Mesodermal cell (in vitro differentiated cells): ENCODE data around the gene GASK1B.

Source experiments
- H3K27ac ChIP-seq: 2 replicates; pipeline ENCODE4 v1.7.0; 2013; ENCODE audit warnings: mild to moderate bottlenecking, low read depth, low read length, moderate library complexity; ENCODE audit not compliant: severe bottlenecking
- H3K36me3 ChIP-seq: 2 replicates; pipeline ENCODE4 v1.7.1; 2013; ENCODE audit warnings: mild to moderate bottlenecking, low read length, moderate library complexity; ENCODE audit not compliant: control insufficient read depth, insufficient read depth
- H3K4me1 ChIP-seq: one replicate; pipeline ENCODE4 v1.7.1; 2013; ENCODE audit warnings: mild to moderate bottlenecking, low read length; ENCODE audit not compliant: insufficient read depth, control insufficient read depth, poor library complexity, severe bottlenecking
- H3K4me3 ChIP-seq: 2 replicates; pipeline ENCODE4 v1.7.0; 2013; ENCODE audit warnings: low read length, control low read depth, mild to moderate bottlenecking; ENCODE audit not compliant: insufficient read depth, poor library complexity, severe bottlenecking; ENCODE audit errors: extremely low read depth
- H3K9me3 ChIP-seq: 2 replicates; pipeline ENCODE4 v1.7.1; 2013; ENCODE audit warnings: mild to moderate bottlenecking, low read length, moderate library complexity; ENCODE audit not compliant: control insufficient read depth
- WGBS, 2 experiments: methylation state at CpG; one replicate each; pipeline ENCODE4 v1.1.5; 2013; ENCODE audit warnings: missing lambda C conversion rate in 2 of 2; ENCODE audit not compliant: insufficient coverage in 2 of 2; 5-methylcytosine and 5-hydroxymethylcytosine counted together

Gene GASK1B

DNA sequence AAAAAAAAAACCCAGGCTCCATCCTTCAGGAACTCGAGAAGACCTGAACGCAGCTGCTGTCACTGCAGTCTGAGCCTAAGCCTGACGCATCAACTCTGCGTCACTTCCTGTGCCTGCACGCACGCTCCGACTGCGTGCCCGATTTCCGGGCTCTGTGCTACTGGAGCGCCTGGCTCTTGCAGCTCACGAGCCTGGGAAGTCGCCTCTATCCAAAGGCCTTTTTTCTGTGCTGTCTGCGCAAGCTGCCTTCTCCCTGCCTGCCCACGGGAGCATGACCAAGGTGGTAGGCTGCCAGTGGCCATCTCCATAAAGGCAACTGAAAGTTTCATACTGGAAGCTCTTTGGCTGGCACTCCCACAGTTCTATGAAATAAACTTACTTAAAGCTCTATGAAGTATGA, 9.9 kb upstream of the GASK1B start:
- Histone ChIP-seq H3K9me3 (no peaks in the 10 kb centered on the region), H3K36me3 (no peaks in the 10 kb centered on the region), H3K4me1 (no peaks in the 10 kb centered on the region), H3K27ac (no peak overlapping the region), H3K4me3 (no peak overlapping the region)
- 93 to 98% methylated on average over 5 to 15 of the region's 15 CpGs for WGBS, 2 experiments

DNA sequence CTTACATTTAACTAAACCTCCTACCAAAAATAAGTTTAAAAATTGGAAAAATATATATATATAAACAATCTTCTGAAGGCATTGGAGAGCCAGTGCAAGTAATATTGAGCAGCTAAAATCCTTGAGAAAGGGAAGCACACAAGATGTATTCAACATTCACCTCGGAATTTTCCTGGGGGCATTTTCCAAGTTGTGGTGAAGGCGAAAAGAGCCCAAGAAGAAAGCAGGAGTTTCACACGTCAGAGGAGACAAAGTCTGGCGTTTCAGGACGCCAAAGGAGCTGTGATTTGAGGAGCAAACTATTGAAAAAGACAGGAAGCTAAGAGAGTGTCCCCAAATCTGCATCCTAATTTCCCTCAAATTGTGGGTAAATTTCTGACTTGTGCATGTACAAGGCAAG, 9.1 kb upstream of the GASK1B start:
- no peaks in the 10 kb centered on the region for H3K36me3 ChIP-seq
- WGBS, 2 experiments = 82% methylated on average over 5 of the region's 5 CpGs
- no peak overlapping the region for H3K4me3 ChIP-seq
- no peaks in the 10 kb centered on the region for H3K9me3 ChIP-seq
- H3K4me1 ChIP-seq = no peaks in the 10 kb centered on the region
- peak overlapping the region; percentile 25 for H3K27ac ChIP-seq

DNA sequence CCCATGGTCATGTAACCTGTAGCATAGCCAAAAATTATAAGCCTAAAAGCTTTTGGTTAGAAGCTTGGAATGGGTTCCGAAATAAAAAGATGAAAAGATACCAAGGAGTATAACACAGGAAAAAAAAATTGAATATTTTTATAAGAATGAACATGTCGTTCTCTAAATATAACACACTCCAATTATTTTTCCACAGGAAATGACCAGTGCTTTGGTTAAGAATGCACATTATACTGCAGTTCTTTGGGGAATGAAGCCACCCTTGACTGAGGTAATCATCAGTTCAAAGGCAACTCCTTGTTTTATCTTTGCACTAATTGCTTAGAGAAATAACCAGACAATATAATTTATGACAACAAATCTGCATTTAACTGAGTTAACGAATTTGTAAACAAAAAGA, 6.6 kb upstream of the GASK1B start:
- Histone ChIP-seq H3K9me3 (no peaks in the 10 kb centered on the region), H3K36me3 (no peaks in the 10 kb centered on the region), H3K4me1 (peaks cover 10% of the 10 kb centered on the region), H3K27ac (no peak overlapping the region), H3K4me3 (no peak overlapping the region)
- WGBS, 2 experiments = no CpG with 5 or more reads among the region's 3 CpGs

DNA sequence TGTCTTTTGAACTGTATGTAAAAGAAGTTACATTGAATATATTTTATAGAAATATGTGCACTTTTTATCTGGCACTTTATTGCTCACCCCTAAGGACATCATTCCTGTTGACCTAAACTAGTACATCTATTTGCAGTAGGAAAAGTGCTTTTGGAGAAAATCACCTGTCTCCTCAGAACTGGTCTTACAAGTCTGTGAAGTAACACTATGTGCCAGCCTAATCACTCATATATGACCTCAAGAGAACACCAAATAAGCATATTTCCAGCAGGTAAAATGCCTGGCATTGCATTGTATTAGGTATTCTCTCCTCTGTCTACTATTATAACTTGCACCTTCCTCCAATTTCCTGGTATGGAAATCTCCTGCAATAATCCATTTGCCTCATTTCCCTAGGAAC, 4.0 kb upstream of the GASK1B start:
- no peaks in the 10 kb centered on the region for H3K9me3 ChIP-seq
- no peak overlapping the region for H3K4me3 ChIP-seq
- no peaks in the 10 kb centered on the region for H3K36me3 ChIP-seq
- peaks cover 21% of the 10 kb centered on the region for H3K4me1 ChIP-seq
- H3K27ac ChIP-seq = no peak overlapping the region

DNA sequence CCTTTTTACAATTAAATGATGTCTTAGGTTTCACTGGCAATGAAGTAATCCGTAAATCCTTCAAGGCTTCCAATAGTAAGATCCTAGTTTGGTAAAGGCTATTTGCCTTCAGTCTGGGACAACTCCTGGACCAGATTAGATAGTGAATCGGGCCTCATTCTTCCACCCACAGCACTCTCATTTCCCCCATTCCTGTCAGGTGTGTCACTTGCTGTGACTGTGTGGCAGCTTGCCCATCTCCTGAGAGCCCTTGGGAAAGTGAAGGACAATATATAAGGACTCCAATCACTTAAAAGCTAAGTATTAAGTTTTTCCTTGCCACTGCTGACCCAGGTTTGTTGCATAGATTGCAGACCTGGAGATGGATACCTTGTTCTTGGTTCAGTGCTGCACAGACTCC, 3.3 kb upstream of the GASK1B start:
- peaks cover 21% of the 10 kb centered on the region for H3K4me1 ChIP-seq
- no peak overlapping the region for H3K27ac ChIP-seq
- no peak overlapping the region for H3K4me3 ChIP-seq
- no peaks in the 10 kb centered on the region for H3K9me3 ChIP-seq
- no CpG with 5 or more reads among the region's 2 CpGs for WGBS, 2 experiments
- H3K36me3 ChIP-seq = peaks cover 3% of the 10 kb centered on the region

DNA sequence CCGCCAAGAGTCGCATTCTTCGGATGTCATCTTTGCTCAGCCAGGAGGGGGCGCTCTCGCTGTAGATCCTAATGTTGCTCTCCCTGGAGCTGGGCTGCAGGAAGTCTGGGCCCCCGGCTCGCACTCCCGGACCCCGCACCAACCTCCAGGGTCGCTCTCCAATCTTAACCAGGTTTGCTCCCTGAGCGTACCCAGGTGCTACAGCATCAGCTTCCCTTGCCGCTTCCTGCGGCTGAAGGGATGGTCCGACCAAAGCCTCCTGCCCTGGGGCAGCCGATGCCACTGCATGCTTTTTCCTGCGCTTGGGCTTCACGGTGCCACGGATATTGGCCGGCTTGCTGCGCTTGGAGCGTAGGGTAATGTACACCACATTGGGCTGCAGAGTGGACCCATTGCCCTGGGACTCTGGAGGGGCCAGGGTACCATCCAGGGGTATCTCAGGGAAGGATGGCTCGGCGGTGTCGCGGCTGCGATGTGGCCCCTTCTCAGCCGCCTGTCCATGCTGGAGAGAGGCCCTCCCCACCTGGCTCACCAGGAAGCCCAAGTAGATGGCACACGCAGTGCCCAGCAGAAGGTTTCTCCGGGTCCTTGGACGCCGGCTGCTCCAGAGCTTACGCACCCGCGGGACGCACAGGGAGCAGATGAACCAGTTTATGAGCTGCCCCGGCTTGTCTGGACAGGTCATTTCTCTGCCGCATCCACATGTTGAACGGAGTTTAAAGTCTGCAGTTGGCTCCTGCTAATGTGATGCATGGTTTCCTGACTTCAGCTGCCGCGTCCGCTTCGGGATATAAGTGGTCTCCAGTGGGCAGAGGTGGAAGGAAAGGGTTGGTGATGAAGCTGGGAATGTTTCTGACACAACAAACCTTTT, 1.9 kb downstream of the GASK1B start:
- 95 to 96% methylated on average over 38 of the region's 42 CpGs for WGBS, 2 experiments
- Histone ChIP-seq H3K4me3 (peak overlapping the region; percentile 51), H3K27ac (no peak overlapping the region), H3K36me3 (peaks cover 40% of the 10 kb centered on the region), H3K9me3 (no peaks in the 10 kb centered on the region), H3K4me1 (peaks cover 23% of the 10 kb centered on the region)

DNA sequence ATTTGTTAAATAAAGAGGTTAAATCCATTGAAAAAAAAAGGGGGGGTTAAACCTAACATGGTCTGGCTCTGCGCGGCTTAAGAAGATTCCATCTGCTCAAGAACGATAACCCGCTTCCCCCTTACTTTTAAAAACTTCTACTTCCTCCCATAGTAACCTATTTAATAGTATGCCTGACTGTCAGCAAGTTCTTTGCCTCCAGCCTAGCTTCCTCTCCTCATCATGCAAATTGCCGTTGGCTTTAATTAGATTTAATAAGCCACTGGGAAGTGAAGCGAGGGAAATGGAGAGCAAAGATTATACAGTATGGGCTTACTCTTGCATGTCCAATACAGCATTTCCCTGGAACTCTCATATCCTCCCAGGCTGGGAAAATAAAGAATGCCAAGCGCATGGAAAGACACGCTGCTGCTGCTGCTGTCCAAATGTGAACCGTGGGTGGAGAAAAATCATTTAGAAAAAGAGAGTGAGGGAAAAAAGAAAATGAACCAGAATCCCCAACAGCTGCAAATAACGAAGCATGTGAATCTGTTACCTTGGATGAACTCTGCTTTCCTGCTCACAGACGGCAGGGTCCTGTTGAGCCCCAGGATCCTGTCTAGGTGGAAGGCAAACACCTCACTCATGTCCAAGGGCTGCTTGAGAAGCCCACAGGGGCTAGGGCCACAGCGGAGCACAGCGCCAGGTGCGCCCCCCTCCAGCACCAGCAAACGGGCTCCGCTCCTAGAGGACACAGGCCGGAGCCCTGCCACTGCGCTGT, 2.7 kb downstream of the GASK1B start:
- 94 to 95% methylated on average over 11 to 16 of the region's 18 CpGs for WGBS, 2 experiments
- Histone ChIP-seq H3K4me1 (peaks cover 23% of the 10 kb centered on the region), H3K27ac (no peak overlapping the region), H3K9me3 (no peaks in the 10 kb centered on the region), H3K36me3 (peaks cover 44% of the 10 kb centered on the region), H3K4me3 (peak overlapping the region; percentile 51)

DNA sequence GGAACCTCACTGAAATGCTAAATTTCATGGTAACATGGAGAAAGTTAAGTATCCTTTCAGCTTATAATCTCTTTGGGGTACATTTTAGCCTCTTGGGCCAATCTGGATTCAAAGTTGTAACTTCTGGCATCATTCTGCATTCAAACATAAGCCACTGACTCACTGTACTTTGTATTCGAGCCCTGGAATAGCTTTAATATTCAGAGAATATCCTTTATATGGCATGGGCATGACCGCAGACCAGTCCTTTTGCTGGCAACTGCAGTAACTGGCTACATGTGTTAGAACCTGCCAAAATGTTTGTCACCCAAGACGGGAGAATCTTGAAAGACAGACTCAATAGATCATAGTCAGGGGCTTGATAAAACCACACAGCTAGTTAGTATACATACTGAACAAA, 3.3 kb downstream of the GASK1B start:
- H3K27ac ChIP-seq = no peak overlapping the region
- H3K36me3 ChIP-seq = peaks cover 50% of the 10 kb centered on the region
- WGBS, 2 experiments = 86 to 94% methylated on average over 2 to 3 of the region's 3 CpGs
- H3K4me1 ChIP-seq = peaks cover 23% of the 10 kb centered on the region
- no peaks in the 10 kb centered on the region for H3K9me3 ChIP-seq
- peak overlapping the region; percentile 51 for H3K4me3 ChIP-seq

DNA sequence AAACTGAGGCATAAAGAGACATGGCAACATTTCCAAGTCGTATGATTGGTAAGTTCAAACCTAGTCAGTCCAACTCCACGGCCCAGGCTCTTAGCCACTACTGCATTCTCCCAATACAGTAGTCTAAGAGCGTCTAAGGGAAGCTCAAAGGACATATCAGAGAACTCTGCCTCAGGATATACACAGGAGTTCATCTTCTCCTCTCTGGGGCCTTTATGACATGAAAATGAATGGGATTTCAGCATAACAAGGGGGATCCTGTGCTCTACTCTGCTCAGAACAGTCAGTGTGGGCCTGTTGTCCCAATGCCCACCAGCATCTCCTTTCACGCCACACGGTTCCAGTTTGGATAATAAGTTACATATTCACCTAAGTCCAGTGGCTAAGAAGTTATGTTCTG, 4.2 kb downstream of the GASK1B start:
- H3K4me1 ChIP-seq = peaks cover 27% of the 10 kb centered on the region
- no peak overlapping the region for H3K27ac ChIP-seq
- H3K9me3 ChIP-seq = no peaks in the 10 kb centered on the region
- H3K4me3 ChIP-seq = peak overlapping the region; percentile 51
- WGBS, 2 experiments = 76 to 86% methylated on average over 2 to 3 of the region's 5 CpGs
- peaks cover 59% of the 10 kb centered on the region for H3K36me3 ChIP-seq

DNA sequence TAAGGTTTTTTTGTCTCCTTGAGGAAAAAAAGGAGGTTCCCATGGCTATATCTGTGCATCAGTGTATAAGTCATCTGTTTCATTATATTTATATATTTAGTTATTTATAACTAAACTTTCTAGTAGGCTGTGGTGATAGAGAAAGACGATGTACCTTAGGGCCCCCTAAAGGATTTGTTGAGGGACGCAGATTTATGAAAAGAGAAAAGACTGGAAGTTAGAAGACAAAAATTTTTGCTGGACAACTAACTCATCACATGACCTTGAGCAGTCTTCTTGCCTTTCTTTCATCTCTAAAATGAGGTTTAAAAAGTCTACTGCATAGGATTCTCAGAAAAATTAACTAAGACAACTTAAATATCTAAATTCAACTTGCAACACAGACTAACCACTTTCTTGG, 6.1 kb downstream of the GASK1B start:
- 90% methylated on average over 2 of the region's 2 CpGs; no CpG with 5 or more reads in 1 of the 2 experiments for WGBS, 2 experiments
- H3K4me3 ChIP-seq = peak overlapping the region; percentile 51

DNA sequence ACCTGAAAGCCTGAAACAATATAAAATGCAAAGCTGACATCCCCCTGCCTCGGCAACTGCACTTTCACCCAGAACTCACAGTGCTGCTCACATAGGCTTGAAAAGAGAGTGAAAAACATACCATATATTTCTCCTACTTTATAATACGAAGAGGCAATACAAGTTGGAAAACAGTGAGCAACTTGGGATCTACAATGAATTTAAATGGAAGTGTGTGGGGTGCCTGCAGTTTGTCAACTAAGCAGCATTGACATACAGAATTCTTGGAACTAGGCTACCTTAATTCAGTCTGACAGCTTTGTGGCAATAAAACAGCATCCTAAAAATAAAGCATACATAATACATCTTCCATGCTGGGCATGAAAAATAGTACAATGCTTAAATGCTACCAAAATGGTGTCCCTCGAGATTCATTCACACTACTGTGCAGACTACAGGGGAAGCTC, 8.0 kb downstream of the GASK1B start:
- 83 to 100% methylated on average over 1 to 2 of the region's 3 CpGs for WGBS, 2 experiments
- Histone ChIP-seq H3K36me3 (peaks cover 59% of the 10 kb centered on the region), H3K27ac (peak overlapping the region; percentile 13), H3K4me1 (peaks cover 44% of the 10 kb centered on the region), H3K9me3 (no peaks in the 10 kb centered on the region), H3K4me3 (peak overlapping the region; percentile 51)

More for the DNA sequence above, 6.1 kb downstream of the GASK1B start:
- peaks cover 28% of the 10 kb centered on the region for H3K4me1 ChIP-seq
- peaks cover 67% of the 10 kb centered on the region for H3K36me3 ChIP-seq
- no peak overlapping the region for H3K27ac ChIP-seq
- no peaks in the 10 kb centered on the region for H3K9me3 ChIP-seq
